ENCODE data around the gene CMPK1.

CMPK1 gene

DNA sequence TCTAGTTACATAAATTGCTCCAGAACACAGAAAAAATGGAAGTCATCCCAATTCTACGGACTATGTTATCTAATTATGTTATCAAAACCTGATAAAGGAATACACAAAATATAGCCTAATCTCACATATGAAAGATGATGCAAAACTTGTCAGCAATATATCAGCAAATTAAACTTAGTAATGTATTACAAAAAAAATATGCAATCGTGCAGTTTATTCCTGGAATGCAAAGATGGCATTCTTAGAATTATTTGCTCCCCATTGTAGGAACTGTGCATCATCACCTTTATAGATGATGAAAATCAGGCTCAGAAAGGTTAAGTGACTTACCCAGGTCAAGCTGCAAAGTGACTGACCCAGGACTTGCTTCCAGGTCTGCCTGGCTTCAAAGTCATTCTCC, 90.3 kb downstream of the CMPK1 start:
- Histone ChIP-seq H2AFZ (ENCODE audit: low read depth, low read length) (no peak overlapping the region), H3K9me3 (ENCODE audit: insufficient read depth, low read length) (no peaks in the 10 kb centered on the region), H3K79me2 (ENCODE audit: low read length) (no peaks in the 10 kb centered on the region), H4K20me1 (ENCODE audit: insufficient read depth, low read length) (no peaks in the 10 kb centered on the region), H3K4me1 (ENCODE audit: low read length) (no peaks in the 10 kb centered on the region), H3K4me3 (ENCODE audit: low read length) (no peak overlapping the region), H3K9ac (ENCODE audit: low read length) (no peak overlapping the region), H3K4me2 (ENCODE audit: low read length) (no peak overlapping the region), H3K27me3 (ENCODE audit: low read depth, low read length) (no peaks in the 10 kb centered on the region), H3K36me3 (replicated peaks; ENCODE audit: low read depth, low read length) (no peaks in the 10 kb centered on the region), H3K27ac (ENCODE audit: low read length) (no peak overlapping the region)
- TF ChIP-seq CTCF (IDR thresholded peaks at IDR 0.05; ENCODE audit: low read depth, low read length) (no peak), EZH2phosphoT487 (IDR thresholded peaks at IDR 0.05; ENCODE audit: low read depth) (no peak)

DNA sequence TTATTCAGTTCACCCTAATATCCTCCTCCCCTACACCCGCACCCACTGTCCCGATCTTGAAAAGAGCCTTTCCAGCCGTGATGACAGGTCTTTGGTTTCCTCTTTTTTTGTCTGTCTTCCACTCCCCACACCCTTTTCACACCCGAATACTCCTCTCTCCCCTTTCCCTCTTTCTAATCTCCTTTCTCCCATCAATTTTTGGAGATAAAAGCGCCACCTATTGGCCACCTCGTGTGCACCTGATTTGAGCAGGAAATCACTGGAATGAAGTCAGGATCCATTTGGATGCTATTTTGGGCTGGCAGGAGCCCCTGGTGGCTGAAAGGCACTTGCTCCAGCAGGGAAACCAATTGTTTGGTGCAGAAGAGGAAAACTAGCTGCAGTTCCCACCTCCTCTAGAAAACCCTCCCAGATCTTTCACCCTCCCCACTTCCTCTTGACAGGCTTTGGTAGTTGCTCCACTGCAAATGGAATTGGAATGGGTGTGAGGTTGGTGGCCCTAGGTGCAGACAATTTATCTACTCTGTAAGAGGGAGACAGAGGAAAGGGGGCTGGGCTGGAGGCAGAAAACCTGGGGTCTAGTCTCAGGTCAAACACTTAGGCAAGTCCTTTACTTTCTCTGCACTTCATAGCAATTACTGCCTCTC, 90.9 kb downstream of the CMPK1 start:
- TF ChIP-seq EZH2phosphoT487 (IDR thresholded peaks at IDR 0.05; ENCODE audit: low read depth): no peak
- peak; percentile 69 for TF ChIP-seq CTCF (IDR thresholded peaks at IDR 0.05; ENCODE audit: low read depth, low read length)
- Histone ChIP-seq H3K27me3 (ENCODE audit: low read depth, low read length) (no peaks in the 10 kb centered on the region), H3K9me3 (ENCODE audit: insufficient read depth, low read length) (no peaks in the 10 kb centered on the region), H4K20me1 (ENCODE audit: insufficient read depth, low read length) (no peaks in the 10 kb centered on the region), H3K4me2 (ENCODE audit: low read length) (no peak overlapping the region), H3K4me1 (ENCODE audit: low read length) (no peaks in the 10 kb centered on the region), H3K36me3 (replicated peaks; ENCODE audit: low read depth, low read length) (no peaks in the 10 kb centered on the region), H2AFZ (ENCODE audit: low read depth, low read length) (no peak overlapping the region), H3K79me2 (ENCODE audit: low read length) (no peaks in the 10 kb centered on the region), H3K27ac (ENCODE audit: low read length) (no peak overlapping the region), H3K9ac (ENCODE audit: low read length) (no peak overlapping the region), H3K4me3 (ENCODE audit: low read length) (no peak overlapping the region)

Data from OCI-LY3 (cell line).